ENCODE measurements around the gene NHLRC2. TPM values are rescaled to one million over a fixed set of nuclear protein-coding genes. Genes with fewer than 3 reads are reported as not detected.

NHLRC2 gene
- total RNA-seq, 1 experiment from 2014 or later, result 56.3 TPM

DNA sequence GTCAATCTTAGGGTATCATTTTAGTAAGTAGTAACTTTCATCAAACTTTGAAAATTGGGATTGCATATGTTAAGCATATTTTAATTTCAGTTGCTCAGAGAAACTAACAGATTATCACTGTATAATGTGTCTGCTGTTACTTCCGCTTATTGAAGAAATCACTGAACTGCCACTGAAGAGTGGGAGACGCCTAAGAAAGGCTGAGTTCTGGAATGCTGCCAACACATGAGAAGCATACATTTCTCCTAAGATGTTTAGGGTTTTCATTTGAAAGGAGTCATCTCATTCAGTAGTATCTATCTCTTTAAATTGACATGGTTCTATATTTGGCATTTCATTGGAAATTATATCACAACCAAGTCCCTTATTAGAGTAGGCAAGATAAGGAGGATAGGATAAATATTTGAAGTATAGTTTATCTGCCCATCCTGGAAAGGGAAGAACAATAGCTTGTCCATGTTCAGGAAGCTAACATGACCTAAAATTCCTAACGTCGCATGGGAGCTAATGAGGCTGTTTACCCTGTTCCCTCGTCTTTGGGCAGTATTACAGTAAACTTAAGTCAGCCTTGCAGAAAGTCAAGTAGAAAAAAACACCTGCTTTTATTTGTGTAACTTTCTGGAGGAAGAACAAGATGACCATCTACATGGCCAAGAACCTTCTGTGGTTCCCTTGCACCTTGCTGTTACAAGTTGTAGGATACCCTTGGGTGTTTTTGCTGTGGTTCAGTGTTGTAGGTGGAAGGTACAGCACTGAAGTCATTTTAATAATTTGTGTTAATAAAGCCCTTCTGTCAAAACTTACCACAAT, 67.3 kb downstream of the NHLRC2 start (continued):
- TF ChIP-seq ELF1 (IDR thresholded peaks at IDR 0.05; ENCODE audit: borderline replicate concordance, low read depth) (no peak), EZH2phosphoT487 (IDR thresholded peaks at IDR 0.05; ENCODE audit: borderline replicate concordance) (no peak), POLR2A (IDR thresholded peaks at IDR 0.05; ENCODE audit: borderline replicate concordance, extremely low read depth, insufficient read depth, insufficient read length) (no peak), SIN3A (IDR thresholded peaks at IDR 0.05; ENCODE audit: low read depth) (no peak)
- TF ChIP-seq, protein P1, sequence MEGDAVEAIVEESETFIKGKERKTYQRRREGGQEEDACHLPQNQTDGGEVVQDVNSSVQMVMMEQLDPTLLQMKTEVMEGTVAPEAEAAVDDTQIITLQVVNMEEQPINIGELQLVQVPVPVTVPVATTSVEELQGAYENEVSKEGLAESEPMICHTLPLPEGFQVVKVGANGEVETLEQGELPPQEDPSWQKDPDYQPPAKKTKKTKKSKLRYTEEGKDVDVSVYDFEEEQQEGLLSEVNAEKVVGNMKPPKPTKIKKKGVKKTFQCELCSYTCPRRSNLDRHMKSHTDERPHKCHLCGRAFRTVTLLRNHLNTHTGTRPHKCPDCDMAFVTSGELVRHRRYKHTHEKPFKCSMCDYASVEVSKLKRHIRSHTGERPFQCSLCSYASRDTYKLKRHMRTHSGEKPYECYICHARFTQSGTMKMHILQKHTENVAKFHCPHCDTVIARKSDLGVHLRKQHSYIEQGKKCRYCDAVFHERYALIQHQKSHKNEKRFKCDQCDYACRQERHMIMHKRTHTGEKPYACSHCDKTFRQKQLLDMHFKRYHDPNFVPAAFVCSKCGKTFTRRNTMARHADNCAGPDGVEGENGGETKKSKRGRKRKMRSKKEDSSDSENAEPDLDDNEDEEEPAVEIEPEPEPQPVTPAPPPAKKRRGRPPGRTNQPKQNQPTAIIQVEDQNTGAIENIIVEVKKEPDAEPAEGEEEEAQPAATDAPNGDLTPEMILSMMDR (IDR thresholded peaks at IDR 0.05 in 2 of 3, conservative IDR thresholded peaks at IDR 0.05 in 1 of 3; ENCODE audit: borderline replicate concordance in 1 of 3, insufficient read depth in 1 of 3, low read depth in 2 of 3, low read length in 2 of 3), result no peak

DNA sequence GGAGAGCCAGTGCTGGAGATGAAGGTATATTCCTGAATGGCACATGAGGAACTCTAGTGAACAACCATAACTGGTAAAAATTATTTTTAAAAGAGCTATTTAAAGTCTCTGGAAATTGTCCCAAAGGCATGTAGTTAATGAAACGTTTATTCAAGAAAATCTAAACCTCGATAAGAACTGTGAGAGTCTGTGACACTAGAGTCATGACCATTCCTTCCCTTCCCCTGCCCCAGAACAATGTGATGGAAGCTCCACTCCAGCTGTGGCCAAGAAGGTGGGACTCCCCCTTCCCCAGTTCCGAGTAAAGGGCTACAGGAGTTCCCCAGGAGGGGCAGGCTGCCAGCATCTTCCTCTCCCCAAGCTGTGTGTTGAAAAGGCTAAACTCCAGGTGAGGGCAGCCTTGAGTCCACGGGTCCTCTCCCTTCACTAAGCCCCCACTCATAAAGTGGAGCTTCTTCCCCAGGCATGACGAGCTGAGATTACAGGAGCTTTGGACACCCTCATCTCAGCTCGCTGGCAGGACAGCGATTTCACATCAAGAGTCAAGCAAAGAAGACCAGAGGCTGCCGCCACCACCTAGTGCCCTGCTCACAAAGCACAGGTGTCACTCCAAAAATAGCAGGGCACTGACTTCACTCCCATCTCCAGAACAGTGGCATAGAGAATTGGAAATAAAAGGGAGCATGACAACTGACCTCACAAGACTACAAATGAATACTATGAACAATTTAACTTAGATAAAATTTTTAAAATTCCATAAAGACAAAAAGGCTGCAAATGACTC, 68.5 kb downstream of the NHLRC2 start:
- peak; percentile 59 for ATAC-seq
- RAD21 ChIA-PET (ENCODE audit: low non-redundant PET in 1 of 2, low total read pairs in 2 of 2, uncharacterized antibody in 2 of 2, unreplicated experiment in 2 of 2), result interaction anchor here (0.5 to 1.1 kb wide), 2 partner anchors 27 to 199 kb away, joined by 3 read pairs; no protein-coding TSS in a partner anchor
- Histone ChIP-seq H3K9ac (ENCODE audit: low read length) (no peak overlapping the region), H3K36me3 (ENCODE audit: control insufficient read depth in 1 of 2, insufficient read depth in 2 of 2, low read length in 2 of 2) (no peaks in the 10 kb centered on the region), H3K4me3 (replicated peaks in 1 of 2; ENCODE audit: low read depth in 1 of 2, low read length in 2 of 2) (no peak overlapping the region), H4K20me1 (ENCODE audit: insufficient read depth) (no peaks in the 10 kb centered on the region), H3K9me2 (ENCODE audit: insufficient read depth) (no peaks in the 10 kb centered on the region), H3K27ac (ENCODE audit: low read depth, low read length) (no peak overlapping the region), H2AFZ (ENCODE audit: low read depth, low read length, poor library complexity, severe bottlenecking) (no peak overlapping the region), H3K27me3 (ENCODE audit: insufficient read depth, low read length) (no peaks in the 10 kb centered on the region), H3K4me2 (ENCODE audit: low read length) (no peak overlapping the region), H3K79me2 (ENCODE audit: insufficient read depth, low read length) (no peaks in the 10 kb centered on the region), H3K4me1 (ENCODE audit: control insufficient read depth in 1 of 2, insufficient read depth in 2 of 2, low read length in 2 of 2) (no peaks in the 10 kb centered on the region), H3K9me3 (ENCODE audit: control insufficient read depth in 1 of 2, insufficient read depth in 1 of 2, low read depth in 1 of 2, low read length in 2 of 2) (no peaks in the 10 kb centered on the region; a peak in 1 of 4 replicates)
- no peak for TF ChIP-seq FOSL1 (IDR thresholded peaks at IDR 0.05; ENCODE audit: low read depth)
- TF ChIP-seq, protein P1 (IDR thresholded peaks at IDR 0.05 in 2 of 3, conservative IDR thresholded peaks at IDR 0.05 in 1 of 3; ENCODE audit: borderline replicate concordance in 1 of 3, insufficient read depth in 1 of 3, low read depth in 2 of 3, low read length in 2 of 3), result peak; percentile 10 to 41 (median 14); a peak in 2 of 6 replicates
- peak; percentile 46 for TF ChIP-seq RAD21 (IDR thresholded peaks at IDR 0.05; ENCODE audit: low read depth)
- BruUV-seq (replicated peaks), result no TSS peak
- CTCF ChIA-PET, result no interaction called here
- no peak for DNase-seq (ENCODE audit: low read depth, low spot score)
- POLR2A ChIA-PET, result no interaction called here
- intact Hi-C loops (cut with micrococcal nuclease), result no loop called here

Data from HCT116 (cell line).